Measurements from ENCODE around the gene MALSU1.

Gene MALSU1

GRCh38 chr7:23294549-23295400 lies 4.4 kb upstream of the MALSU1 start:
- no peak for DNase-seq
- Histone ChIP-seq H3K4me3 (no peak overlapping the region), H3K36me3 (no peaks in the 10 kb centered on the region), H3K4me1 (peaks cover 0 to 13% (median 9%) of the 10 kb centered on the region in 4 donors), H3K27ac (no peak overlapping the region), H3K9me3 (no peaks in the 10 kb centered on the region), H3K27me3 (no peaks in the 10 kb centered on the region)
- TF ChIP-seq CTCF (IDR thresholded peaks at IDR 0.05), result no peak
- intact Hi-C loops (cut with DNase I; ENCODE audit: low total_unique reads), result loop anchor here (5.0 kb wide), 1 partner anchor 467 kb away; no protein-coding TSS in a partner anchor

GRCh38 chr7:23295401-23295697 lies 3.8 kb upstream of the MALSU1 start:
- TF ChIP-seq CTCF (IDR thresholded peaks at IDR 0.05), result no peak
- DNase-seq, result no peak
- no peaks in the 10 kb centered on the region for H3K27me3 ChIP-seq
- no peaks in the 10 kb centered on the region for H3K9me3 ChIP-seq
- intact Hi-C loops (cut with DNase I; ENCODE audit: low total_unique reads), result loop anchor here (5.0 kb wide), 1 partner anchor 468 kb away; no protein-coding TSS in a partner anchor
- no peak overlapping the region for H3K4me3 ChIP-seq
- H3K4me1 ChIP-seq, result peaks cover 0 to 19% (median 13%) of the 10 kb centered on the region in 4 donors
- H3K27ac ChIP-seq, result no peak overlapping the region
- no peaks in the 10 kb centered on the region for H3K36me3 ChIP-seq

GRCh38 chr7:23298141-23298881 lies 828 bp upstream of the MALSU1 start:
- DNase-seq, result no peak

GRCh38 chr7:23299770-23300300 lies 696 bp downstream of the MALSU1 start:
- intact Hi-C loops (cut with DNase I; ENCODE audit: low total_unique reads), result loop anchor here (5.0 kb wide), 1 partner anchor 473 kb away; no protein-coding TSS in a partner anchor
- DNase-seq, result no peak
- peak overlapping the region; percentile 80 to 81 for H3K27ac ChIP-seq

More at GRCh38 chr7:23298141-23298881, 828 bp upstream of the MALSU1 start:
- Histone ChIP-seq H3K4me1 (peaks cover 0 to 48% (median 32%) of the 10 kb centered on the region in 4 donors), H3K9me3 (no peaks in the 10 kb centered on the region), H3K27ac (peak overlapping the region; percentile 80 to 81), H3K36me3 (peaks cover 0 to 12% (median 8%) of the 10 kb centered on the region in 3 donors), H3K27me3 (no peaks in the 10 kb centered on the region), H3K4me3 (peak overlapping the region; percentile 80 to 91)
- intact Hi-C loops (cut with DNase I; ENCODE audit: low total_unique reads), result loop anchor here (5.0 kb wide), 1 partner anchor 471 kb away; no protein-coding TSS in a partner anchor
- TF ChIP-seq CTCF (IDR thresholded peaks at IDR 0.05), result no peak

More at GRCh38 chr7:23299770-23300300, 696 bp downstream of the MALSU1 start:
- no peak for TF ChIP-seq CTCF (IDR thresholded peaks at IDR 0.05)
- Histone ChIP-seq H3K4me1 (peaks cover 0 to 58% (median 35%) of the 10 kb centered on the region in 4 donors), H3K9me3 (no peaks in the 10 kb centered on the region), H3K36me3 (peaks cover 0 to 23% (median 17%) of the 10 kb centered on the region in 3 donors), H3K27me3 (no peaks in the 10 kb centered on the region), H3K4me3 (peak overlapping the region; percentile 80 to 91)

Data from tibial artery (tissue), 4 donors.